ENCODE results near the gene CELSR1.

The CELSR1 gene

GRCh38 chr22:46453006-46453828, 84.2 kb downstream of the CELSR1 start:
- DNase-seq (ENCODE audit: low spot score) = no peak
- Histone ChIP-seq H2BK15ac (ENCODE audit: low read length) (no peak overlapping the region), H3K4me2 (ENCODE audit: insufficient read depth, low read length, poor library complexity, severe bottlenecking) (no peak overlapping the region), H4K91ac (ENCODE audit: low read depth, low read length, poor library complexity) (no peak overlapping the region), H3K23ac (ENCODE audit: low read depth, low read length, poor library complexity) (peak overlapping the region; percentile 30), H2BK12ac (ENCODE audit: low read length) (peak overlapping the region; percentile 36), H3K36me3 (replicated peaks in 1 of 2; ENCODE audit: control insufficient read depth in 2 of 2, insufficient read depth in 2 of 2, low read length in 2 of 2) (peaks cover 0 to 3% of the 10 kb centered on the region in 2 donors), H3K4me1 (ENCODE audit: control insufficient read depth in 2 of 2, insufficient read depth in 1 of 2, low read depth in 1 of 2, low read length in 2 of 2) (peaks cover 25 to 29% of the 10 kb centered on the region in 2 donors), H4K8ac (ENCODE audit: low read depth, low read length) (peak overlapping the region; percentile 19), H2AFZ (ENCODE audit: low read length) (peak overlapping the region; percentile 68), H3K14ac (ENCODE audit: low read length) (peak overlapping the region; percentile 27), H3K27ac (replicated peaks; ENCODE audit: low read length) (no peak overlapping the region), H2BK5ac (ENCODE audit: low read length) (peak overlapping the region; percentile 58), H2BK120ac (ENCODE audit: low read depth, low read length) (no peak overlapping the region), H3K4ac (ENCODE audit: low read length) (no peak overlapping the region), H3K9ac (ENCODE audit: low read depth, low read length, poor library complexity) (no peak overlapping the region), H3K9me3 (replicated peaks in 1 of 2; ENCODE audit: control insufficient read depth in 2 of 2, insufficient read depth in 1 of 2, low read depth in 1 of 2, low read length in 2 of 2) (peaks cover 0 to 1% of the 10 kb centered on the region in 2 donors), H2AK5ac (ENCODE audit: low read depth, low read length) (peak overlapping the region; percentile 83), H3K27me3 (ENCODE audit: control insufficient read depth in 3 of 3, insufficient read depth in 3 of 3, low read depth in 1 of 3, low read length in 3 of 3) (no peaks in the 10 kb centered on the region), H3K4me3 (ENCODE audit: low read length in 2 of 2) (no peak overlapping the region), H3K18ac (ENCODE audit: low read length) (peak overlapping the region; percentile 79), H3K79me1 (ENCODE audit: low read depth, low read length) (peaks cover 4% of the 10 kb centered on the region)
- WGBS, 2 donors (ENCODE audit: extremely low coverage in 2 of 2, insufficient read length in 2 of 2, insufficient replicate concordance in 1 of 2) = no CpG with 5 or more reads among the region's 31 CpGs

- Histone ChIP-seq H4K8ac (ENCODE audit: low read depth, low read length) (peak overlapping the region; percentile 77), H3K27me3 (ENCODE audit: control insufficient read depth in 3 of 3, insufficient read depth in 3 of 3, low read depth in 1 of 3, low read length in 3 of 3) (no peaks in the 10 kb centered on the region), H3K4ac (ENCODE audit: low read length) (no peak overlapping the region), H2BK120ac (ENCODE audit: low read depth, low read length) (no peak overlapping the region), H2BK15ac (ENCODE audit: low read length) (no peak overlapping the region), H3K18ac (ENCODE audit: low read length) (peak overlapping the region; percentile 79), H3K79me1 (ENCODE audit: low read depth, low read length) (no peaks in the 10 kb centered on the region), H3K4me2 (ENCODE audit: insufficient read depth, low read length, poor library complexity, severe bottlenecking) (no peak overlapping the region), H2BK12ac (ENCODE audit: low read length) (peak overlapping the region; percentile 36), H2BK5ac (ENCODE audit: low read length) (peak overlapping the region; percentile 58), H3K9me3 (replicated peaks in 1 of 2; ENCODE audit: control insufficient read depth in 2 of 2, insufficient read depth in 1 of 2, low read depth in 1 of 2, low read length in 2 of 2) (peaks cover 0 to 1% of the 10 kb centered on the region in 2 donors), H3K4me1 (ENCODE audit: control insufficient read depth in 2 of 2, insufficient read depth in 1 of 2, low read depth in 1 of 2, low read length in 2 of 2) (peaks cover 20 to 27% of the 10 kb centered on the region in 2 donors), H3K4me3 (ENCODE audit: low read length in 2 of 2) (no peak overlapping the region), H2AFZ (ENCODE audit: low read length) (no peak overlapping the region), H3K14ac (ENCODE audit: low read length) (no peak overlapping the region), H2AK5ac (ENCODE audit: low read depth, low read length) (peak overlapping the region; percentile 83), H4K91ac (ENCODE audit: low read depth, low read length, poor library complexity) (no peak overlapping the region), H3K27ac (replicated peaks; ENCODE audit: low read length) (no peak overlapping the region), H3K36me3 (replicated peaks in 1 of 2; ENCODE audit: control insufficient read depth in 2 of 2, insufficient read depth in 2 of 2, low read length in 2 of 2) (peaks cover 0 to 3% of the 10 kb centered on the region in 2 donors), H3K9ac (ENCODE audit: low read depth, low read length, poor library complexity) (no peak overlapping the region), H3K23ac (ENCODE audit: low read depth, low read length, poor library complexity) (peak overlapping the region; percentile 30)
- no peak for DNase-seq (ENCODE audit: low spot score)
- no CpG with 5 or more reads among the region's 16 CpGs for WGBS, 2 donors (ENCODE audit: extremely low coverage in 2 of 2, insufficient read length in 2 of 2, insufficient replicate concordance in 1 of 2)
Measured at GRCh38 chr22:46452195-46453005, 85.0 kb downstream of the CELSR1 start.

DNA sequence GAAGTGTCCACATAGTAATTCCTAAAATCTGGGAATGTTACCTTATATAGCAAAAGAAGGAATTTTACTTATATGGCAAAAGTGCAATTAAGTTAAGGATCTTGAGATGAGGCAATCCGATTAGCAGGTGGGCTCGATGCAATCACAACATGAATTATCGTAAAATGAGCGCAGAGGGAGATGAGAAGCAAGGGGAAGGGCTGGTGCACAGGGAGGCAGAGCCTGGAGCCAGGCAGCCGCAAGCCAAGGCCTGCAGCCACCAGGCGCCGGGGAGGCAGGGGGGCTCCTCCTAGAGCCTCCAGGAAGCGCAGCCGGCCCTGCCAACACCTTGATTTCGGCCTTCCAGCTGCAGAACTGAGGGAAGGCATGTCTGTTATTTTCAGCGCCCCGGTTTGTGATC, 85.7 kb downstream of the CELSR1 start:
- Histone ChIP-seq H3K4me2 (ENCODE audit: insufficient read depth, low read length, poor library complexity, severe bottlenecking) (no peak overlapping the region), H3K14ac (ENCODE audit: low read length) (no peak overlapping the region), H3K4me3 (ENCODE audit: low read length in 2 of 2) (no peak overlapping the region), H3K4me1 (ENCODE audit: control insufficient read depth in 2 of 2, insufficient read depth in 1 of 2, low read depth in 1 of 2, low read length in 2 of 2) (peaks cover 23 to 30% of the 10 kb centered on the region in 2 donors), H2AFZ (ENCODE audit: low read length) (no peak overlapping the region), H3K4ac (ENCODE audit: low read length) (no peak overlapping the region), H2BK5ac (ENCODE audit: low read length) (no peak overlapping the region), H3K9me3 (replicated peaks in 1 of 2; ENCODE audit: control insufficient read depth in 2 of 2, insufficient read depth in 1 of 2, low read depth in 1 of 2, low read length in 2 of 2) (peaks cover 0 to 1% of the 10 kb centered on the region in 2 donors), H4K91ac (ENCODE audit: low read depth, low read length, poor library complexity) (no peak overlapping the region), H2BK120ac (ENCODE audit: low read depth, low read length) (no peak overlapping the region), H3K18ac (ENCODE audit: low read length) (no peak overlapping the region), H4K8ac (ENCODE audit: low read depth, low read length) (no peak overlapping the region), H2BK12ac (ENCODE audit: low read length) (no peak overlapping the region), H3K79me1 (ENCODE audit: low read depth, low read length) (no peaks in the 10 kb centered on the region), H3K9ac (ENCODE audit: low read depth, low read length, poor library complexity) (no peak overlapping the region), H2AK5ac (ENCODE audit: low read depth, low read length) (no peak overlapping the region), H3K36me3 (replicated peaks in 1 of 2; ENCODE audit: control insufficient read depth in 2 of 2, insufficient read depth in 2 of 2, low read length in 2 of 2) (peaks cover 0 to 3% of the 10 kb centered on the region in 2 donors), H3K23ac (ENCODE audit: low read depth, low read length, poor library complexity) (no peak overlapping the region), H3K27ac (replicated peaks; ENCODE audit: low read length) (no peak overlapping the region), H2BK15ac (ENCODE audit: low read length) (no peak overlapping the region), H3K27me3 (ENCODE audit: control insufficient read depth in 3 of 3, insufficient read depth in 3 of 3, low read depth in 1 of 3, low read length in 3 of 3) (no peaks in the 10 kb centered on the region)
- no CpG with 5 or more reads among the region's 12 CpGs for WGBS, 2 donors (ENCODE audit: extremely low coverage in 2 of 2, insufficient read length in 2 of 2, insufficient replicate concordance in 1 of 2)
- no peak for DNase-seq (ENCODE audit: low spot score)

Data from neuronal stem cell (in vitro differentiated cells).